Embryonic facial prominence (tissue), 1 donor: Measurements from ENCODE around the gene SPNS2.
"Not testable (repeated sequence)": the region's sequence is repeated elsewhere in the genome, so short reads cannot be mapped to it uniquely, and the experiment has no call there.

Experiments used
- DNase-seq: peaks from one replicate; pipeline ENCODE4 v3.0.0-alpha.2; 2016; ENCODE audit errors: extremely low spot score

Gene SPNS2

DNA sequence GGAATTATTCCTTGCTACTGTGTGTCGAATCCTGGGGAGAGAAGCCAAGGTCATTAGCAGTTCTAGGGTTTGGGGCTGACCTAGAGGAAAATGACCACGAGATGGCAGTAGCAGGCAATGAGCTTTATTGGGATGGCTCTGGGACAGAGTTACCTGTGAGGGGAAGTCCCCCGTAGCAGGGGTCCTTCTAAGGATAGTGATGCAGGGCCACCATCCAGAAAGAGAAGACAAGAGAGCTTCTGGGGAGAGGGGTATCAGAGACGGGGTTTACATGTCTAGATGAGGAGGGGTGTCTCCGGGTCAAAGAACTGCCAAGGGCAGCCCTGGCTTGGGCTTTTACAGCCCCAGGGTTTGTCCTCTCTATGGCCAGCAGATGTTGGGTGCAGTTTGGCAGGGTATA, 68.1 kb downstream of the SPNS2 start:
- no peak for DNase-seq

DNA sequence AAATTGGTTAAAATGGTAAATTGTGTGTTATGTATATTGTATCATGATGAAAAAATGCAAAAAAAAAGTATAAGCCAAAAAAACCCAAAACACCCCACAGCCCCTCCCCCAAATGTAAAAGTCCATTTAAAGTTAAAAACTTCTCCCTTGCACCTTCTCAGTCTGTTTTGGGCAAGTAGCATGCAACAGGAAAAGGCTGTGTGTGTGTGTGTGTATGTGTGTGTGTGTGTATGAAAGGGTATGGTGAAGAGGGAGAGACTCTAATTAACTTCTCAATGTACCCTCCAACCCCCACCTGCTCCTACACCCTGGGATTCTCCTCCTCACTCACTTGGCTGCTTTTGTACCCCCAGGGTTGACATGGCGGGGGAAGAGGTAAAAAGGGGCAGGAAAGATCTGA, 70.9 kb downstream of the SPNS2 start:
- no peak for DNase-seq

GRCh38 chr17:4572131-4572530, 73.5 kb downstream of the SPNS2 start:
- DNase-seq: no peak

- no peak for DNase-seq
Observed at GRCh38 chr17:4573115-4573514, 74.4 kb downstream of the SPNS2 start.

DNA sequence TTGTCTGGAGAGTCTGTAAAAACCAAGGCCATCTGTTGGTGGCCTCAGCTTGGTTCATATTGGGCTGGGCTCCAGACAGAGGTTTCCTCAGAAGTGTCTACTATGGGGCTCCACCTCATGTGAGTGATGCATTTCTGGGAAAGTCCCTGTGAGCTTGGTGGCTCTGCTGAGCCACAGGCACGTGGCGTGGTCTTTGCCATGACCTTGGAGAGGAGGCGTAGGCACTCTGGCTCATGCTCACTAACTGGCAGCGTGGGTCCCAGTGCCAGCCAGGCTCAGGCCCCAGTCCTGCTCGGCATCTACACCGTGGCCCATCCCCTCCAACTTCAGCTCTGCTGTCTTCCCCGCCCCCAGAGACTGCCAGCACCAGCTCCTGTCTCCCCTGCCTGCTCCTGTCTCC, 75.0 kb downstream of the SPNS2 start:
- DNase-seq: no peak

GRCh38 chr17:4574448-4575045, 75.9 kb downstream of the SPNS2 start:
- DNase-seq: no peak

- no peak for DNase-seq
Observed at GRCh38 chr17:4576161-4576558, 77.5 kb downstream of the SPNS2 start.

- DNase-seq: no peak
Observed at GRCh38 chr17:4576729-4577322, 78.1 kb downstream of the SPNS2 start.

DNA sequence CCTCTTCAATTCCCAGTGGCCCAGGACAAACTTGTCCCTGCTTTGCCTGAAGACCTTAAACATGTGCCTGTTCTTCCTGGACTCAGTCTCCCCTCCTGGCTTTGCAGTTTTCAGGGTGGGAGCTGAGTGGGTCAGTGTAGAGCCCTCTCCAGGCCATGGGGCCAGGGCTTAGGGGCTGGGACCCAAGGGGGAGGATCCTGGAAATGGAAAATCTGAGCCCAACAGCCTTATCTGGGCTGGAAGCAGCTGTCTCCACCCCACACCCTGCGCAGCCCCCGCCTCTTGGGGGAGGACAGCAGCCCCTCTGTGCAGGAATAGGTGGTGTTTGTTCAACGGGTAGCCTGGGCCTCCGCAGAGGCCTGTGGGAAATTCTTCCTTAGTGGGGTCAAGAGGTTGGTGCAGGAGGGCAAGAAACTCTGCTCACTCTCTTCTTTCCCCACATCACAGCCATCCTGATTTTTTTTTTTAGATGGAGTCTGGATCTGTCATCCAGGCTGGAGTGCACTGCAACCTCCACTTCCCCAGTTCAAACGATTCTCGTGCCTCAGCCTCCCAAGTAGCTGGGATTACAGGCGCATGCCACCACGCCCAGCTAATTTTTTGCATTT, 78.8 kb downstream of the SPNS2 start:
- DNase-seq: no peak

GRCh38 chr17:4578349-4578748, 79.7 kb downstream of the SPNS2 start:
- not testable (repeated sequence) for DNase-seq

DNA sequence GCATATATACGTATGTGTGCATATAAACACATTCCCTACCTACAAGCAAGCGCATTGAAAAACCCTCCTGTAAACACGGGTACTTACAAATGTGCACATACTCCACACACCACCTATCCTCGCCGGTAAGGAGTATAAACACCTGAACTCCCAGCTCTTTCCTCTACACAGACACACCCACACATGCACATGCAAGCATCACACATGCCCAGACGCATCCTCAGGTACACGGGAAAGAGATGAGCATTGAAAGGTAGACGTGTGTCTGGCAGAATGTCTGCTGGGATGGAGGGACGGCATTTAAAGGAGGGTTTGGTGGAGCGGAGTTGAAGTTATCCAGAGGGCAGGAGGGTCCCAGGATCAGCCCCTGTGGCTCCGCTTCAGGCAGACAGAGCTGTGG, 81.0 kb downstream of the SPNS2 start:
- no peak for DNase-seq

- no peak for DNase-seq
Observed at GRCh38 chr17:4580291-4580690, 81.6 kb downstream of the SPNS2 start.

GRCh38 chr17:4582101-4582501, 83.4 kb downstream of the SPNS2 start:
- no peak for DNase-seq

GRCh38 chr17:4582691-4583090, 84.0 kb downstream of the SPNS2 start:
- no peak for DNase-seq

DNA sequence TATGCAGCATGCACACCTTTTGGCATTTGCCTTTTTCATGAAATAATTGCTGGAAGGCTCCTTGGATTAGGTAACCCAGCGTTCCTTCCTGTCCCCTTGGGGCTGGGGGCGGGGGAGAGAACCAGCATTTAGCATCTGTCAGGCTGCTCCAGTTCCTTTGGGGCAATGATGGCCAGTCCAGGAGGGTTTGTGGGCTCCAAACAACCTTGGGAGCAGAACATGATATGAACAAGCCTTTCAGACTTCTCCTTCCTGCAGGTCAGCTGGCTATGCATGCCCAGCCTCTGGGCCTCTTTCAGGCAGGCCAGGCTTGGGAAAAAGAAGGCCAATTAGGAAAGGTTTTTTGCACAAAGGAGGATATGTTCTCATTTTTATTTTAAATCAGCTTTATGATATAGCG, 84.5 kb downstream of the SPNS2 start:
- no peak for DNase-seq

GRCh38 chr17:4583782-4584100, 85.1 kb downstream of the SPNS2 start:
- no peak for DNase-seq

DNA sequence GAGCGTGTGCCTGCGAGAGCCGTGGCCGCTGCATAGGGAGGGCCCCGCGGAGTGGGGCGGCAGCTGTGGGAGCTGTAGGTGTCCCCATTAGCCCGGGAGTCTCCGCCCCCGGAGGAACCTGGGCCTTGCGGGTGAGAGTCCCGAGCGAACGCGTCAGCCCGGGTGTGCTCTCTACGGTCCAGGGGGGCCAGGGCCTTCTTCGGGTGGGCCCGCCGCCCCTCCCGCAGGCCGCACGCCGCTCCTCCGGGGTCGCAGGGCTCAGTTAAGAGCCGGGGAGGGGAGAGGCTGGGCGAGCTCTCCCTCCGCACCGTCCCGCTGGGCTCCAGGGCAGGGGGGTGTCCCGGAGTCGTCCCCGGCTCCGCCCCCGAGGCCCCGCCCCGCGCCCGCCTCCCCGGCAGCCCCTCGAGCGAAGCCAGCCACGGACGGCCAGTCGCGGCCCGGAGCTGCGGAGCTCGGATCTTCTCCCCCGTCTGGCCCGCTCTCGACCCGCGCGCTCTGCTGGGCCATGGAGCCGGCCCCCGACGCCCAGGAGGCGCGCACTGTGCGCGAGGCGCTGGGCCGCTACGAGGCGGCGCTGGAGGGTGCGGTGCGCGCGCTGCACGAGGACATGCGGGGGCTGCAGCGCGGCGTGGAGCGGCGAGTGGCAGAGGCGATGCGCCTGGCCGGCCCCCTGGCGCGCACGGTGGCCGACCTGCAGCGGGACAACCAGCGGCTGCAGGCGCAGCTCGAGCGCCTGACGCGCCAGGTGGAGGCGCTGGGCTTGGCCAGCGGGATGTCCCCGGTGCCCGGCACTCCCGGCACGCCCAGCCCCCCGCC, 85.6 kb downstream of the SPNS2 start, which contains the start of gene SMTNL2:
Gene SMTNL2, plus strand, starts transcription at position 429 of the 816 bp plus-strand sequence. Its CDS starts 77 bp downstream, at position 506.
- DNase-seq: no peak

DNA sequence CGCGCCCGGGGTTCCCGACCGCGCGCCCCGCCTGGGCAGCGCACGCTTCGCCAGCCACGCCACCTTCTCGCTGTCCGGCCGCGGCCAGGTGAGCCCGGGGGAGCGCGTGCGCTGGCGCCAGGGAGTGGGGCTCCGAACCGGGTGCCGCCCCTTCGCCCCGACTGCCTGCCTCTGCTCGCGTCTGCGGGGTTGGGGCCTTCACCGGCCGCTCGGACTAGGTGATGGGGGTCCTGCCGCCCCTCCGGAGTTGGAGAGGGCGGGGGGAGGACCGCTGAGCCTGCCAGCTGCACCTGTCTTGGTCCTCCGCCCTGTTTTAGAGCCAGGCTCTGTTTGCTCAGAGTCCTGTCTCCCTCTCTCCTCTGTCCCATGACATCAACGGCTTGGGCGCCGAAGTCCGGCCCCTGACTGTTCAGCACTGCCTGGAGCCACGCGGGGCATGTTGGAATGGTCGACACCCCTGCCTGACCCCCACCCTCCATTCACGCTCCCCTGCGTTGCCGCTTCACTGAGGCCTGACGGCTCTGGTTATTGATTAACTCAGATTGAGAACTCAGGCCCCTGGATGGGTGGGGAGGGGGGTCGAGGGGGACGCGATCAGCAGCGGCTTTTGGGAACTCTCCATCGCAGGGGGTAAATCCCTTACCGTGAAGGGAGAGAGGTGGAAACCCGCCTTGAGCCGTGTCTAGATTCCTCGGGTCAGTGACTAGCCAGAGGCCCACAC, 86.4 kb downstream of the SPNS2 start:
- no peak for DNase-seq

DNA sequence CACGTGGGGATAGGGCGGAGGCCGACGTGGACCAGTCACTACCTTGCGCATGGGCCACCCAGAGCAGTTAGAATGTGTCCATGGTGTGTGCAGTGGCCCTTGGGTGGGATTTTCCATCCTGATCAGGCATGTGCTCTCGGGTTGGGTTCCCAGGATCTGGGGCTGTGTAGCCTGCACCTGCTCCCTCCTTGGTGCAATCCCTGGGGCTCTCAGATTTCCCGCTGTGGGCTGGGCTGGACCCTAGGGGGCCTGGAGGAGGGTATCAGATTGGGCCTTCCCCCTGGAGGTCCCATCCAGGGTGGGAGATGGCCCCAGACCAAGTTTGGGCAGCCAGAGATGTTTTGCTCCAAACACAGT, 86.9 kb downstream of the SPNS2 start:
- DNase-seq: no peak

DNA sequence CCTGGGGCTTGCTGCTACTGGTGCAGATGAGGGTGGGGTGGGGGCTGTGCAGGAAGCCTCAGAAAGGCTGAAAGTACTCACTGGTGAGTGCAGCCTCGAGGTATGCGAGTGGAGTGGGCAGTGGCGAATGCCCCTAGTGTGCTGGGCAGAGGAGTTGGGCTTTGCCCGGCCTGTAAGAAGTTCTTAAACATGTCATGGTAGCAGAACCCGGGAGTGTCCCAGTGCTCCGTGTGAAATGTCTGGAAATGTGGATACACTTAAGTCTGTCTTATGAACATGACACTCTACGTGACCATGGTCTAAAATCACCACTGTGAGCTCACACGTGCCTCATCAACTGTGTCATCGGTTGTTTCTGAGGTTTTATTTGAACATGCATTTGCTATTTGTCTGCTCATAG, 87.4 kb downstream of the SPNS2 start:
- DNase-seq: no peak

DNA sequence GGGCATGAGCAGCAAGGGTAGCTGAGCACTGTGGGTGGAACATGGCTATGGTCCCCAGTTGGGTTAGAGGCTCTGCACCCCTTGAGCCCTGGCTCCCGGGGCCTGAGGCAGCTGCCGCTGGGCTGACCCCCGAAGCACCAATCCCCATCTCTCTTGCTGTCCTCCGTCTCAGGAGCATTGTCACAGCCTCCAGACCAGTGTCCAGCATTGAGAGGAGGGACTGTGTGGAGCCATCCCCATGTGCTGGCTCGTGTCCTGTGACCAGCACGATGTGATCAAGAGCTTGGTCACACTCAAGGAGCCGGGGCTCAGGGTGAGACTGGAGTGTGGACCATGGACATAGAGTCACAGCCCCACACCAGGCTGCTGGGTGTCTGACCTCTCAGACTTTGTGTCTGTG, 88.5 kb downstream of the SPNS2 start:
- no peak for DNase-seq

DNA sequence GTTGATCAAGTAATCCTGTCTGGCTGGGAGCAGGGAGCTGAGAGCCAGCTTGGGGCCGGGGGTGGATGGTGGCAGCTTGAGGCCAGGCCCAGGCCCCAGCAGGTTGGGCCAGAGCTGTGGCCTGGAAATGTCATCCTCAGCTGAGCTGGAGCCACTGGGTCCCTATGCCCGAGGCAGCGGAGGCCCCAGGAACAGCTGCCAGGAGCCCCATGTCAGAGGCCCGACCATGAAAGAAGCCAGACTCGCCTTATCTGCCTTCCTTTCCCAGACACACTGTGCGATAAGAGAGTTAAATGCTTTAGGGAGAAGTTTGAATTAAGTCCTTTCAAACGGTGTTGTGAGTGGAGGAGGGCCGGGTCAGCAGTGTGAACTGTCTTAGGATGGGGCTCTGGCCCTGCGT, 89.1 kb downstream of the SPNS2 start:
- DNase-seq: no peak
